Stimulated activated CD8-positive, alpha-beta memory T cell treated with anti-CD3 and anti-CD28 coated beads, Interleukin-7, amount 100 ng/mL, for 48 hours (primary cell): ENCODE data around the gene CASTOR2.
A peak's percentile ranks its signal among the peaks of the same experiment; 100 is the strongest.
"Not testable (repeated sequence)": the region's sequence is repeated elsewhere in the genome, so short reads cannot be mapped to it uniquely, and the experiment has no call there.

Experiments used
- DNase-seq, 2 donors: peaks; one replicate each; pipeline ENCODE4 v3.0.0-alpha.2; 2020; ENCODE audit warnings: low read depth in 1 of 2; ENCODE audit errors: extremely low read depth in 1 of 2

The CASTOR2 gene

GRCh38 chr7:74964511-74965119, at the start of gene CASTOR2:
CASTOR2 (plus strand) TSS chr7:74964705; CDS start chr7:74964986, 281 bp downstream.
- peak; percentile 35 to 50 for DNase-seq

- not testable (repeated sequence) for DNase-seq
Observed at GRCh38 chr7:74922321-74922890, 42.1 kb upstream of the CASTOR2 start.

DNA sequence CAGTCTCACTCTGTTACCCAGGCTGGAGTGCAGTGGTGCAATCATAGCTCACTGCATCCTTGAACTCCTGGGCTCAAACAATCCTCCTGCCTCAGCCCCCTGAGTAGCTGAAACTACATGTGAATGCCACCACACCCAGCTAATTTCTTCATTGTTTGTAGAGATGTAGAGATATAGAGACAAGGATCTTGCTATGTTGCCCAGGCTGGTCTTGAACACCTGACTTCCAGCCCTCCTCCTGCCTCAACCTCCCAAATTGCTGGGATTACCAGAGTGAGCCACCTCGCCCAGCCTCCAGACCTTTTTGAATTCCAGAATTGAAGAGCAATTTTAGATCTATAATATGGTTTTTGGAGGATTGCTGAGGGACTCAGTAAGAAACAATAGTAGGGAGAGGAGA, 40.9 kb upstream of the CASTOR2 start:
- DNase-seq, result not testable (repeated sequence)

DNA sequence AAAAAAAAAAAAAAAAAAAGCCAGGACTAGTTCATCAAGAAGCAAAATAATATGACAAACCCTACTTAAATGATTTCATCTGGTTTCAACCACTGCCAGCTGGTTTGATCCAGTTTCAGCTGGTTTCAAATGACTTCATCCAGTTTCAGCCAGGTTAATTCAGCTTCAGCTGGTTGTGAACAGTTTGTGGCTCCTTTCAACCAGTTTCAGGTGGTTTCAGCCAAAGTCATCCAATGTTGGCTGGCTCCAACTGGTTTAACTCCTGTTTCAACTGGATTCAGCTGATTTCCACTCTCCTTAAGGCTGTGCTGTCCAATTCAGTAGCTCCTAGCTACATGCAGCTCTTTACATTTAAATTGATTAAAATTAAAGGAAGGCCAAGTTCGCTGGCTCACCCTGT, 37.5 kb upstream of the CASTOR2 start:
- not testable (repeated sequence) for DNase-seq

DNA sequence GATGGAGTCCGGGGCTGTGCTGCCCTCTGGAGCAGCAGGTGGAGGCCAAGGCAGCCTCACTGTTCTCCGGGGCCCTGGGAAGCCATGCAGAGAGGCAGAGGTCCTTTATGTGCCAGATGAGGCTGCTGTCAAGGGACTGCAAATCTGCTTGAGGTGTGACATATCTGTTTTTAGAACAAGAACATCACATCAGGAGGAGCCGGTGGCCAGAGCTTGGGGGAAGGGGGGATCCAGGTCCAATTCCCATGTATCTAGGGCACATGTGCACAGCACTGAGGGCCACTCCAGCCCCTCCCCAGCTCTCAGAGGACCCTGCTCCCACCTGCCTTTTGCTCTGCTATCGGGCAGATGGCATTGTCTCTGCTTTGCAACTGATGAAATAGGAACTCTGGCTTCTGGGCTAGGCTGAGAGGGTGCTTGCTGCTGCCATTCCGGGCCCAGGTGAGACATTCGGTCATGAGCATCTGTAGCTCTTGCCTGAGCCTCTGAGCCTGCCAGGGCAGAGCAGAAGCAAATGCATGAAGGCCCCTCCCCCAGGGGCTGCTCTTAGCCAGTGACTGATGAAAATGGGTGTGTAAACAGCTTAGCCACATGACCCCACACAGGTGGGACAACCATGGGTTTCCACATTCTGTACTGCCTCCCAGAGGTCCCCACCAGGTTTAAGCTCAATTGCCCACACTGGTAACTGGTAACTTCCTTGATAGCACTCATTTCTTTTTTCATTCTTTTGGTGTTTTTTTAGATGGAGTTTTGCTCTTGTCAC, 32.8 kb upstream of the CASTOR2 start:
- not testable (repeated sequence) for DNase-seq

DNA sequence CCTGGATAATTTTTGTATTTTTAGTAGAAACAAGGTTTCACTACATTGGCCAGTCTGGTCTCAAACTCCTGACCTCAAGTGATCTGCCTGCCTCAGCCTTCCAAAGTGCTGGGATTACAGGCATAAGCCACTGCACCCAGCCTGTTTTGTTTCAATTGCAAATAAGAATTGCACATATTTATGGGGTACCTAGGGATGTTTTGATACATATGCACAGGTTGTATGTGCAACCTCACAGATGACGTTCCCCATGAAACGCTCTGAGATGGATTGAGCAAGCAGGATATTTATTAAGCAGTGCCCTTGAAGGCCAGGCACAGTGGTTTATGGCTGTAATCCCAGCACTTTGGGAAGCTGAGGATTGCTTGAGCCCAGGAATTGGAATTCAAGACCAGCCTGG, 25.1 kb upstream of the CASTOR2 start:
- not testable (repeated sequence) for DNase-seq

DNA sequence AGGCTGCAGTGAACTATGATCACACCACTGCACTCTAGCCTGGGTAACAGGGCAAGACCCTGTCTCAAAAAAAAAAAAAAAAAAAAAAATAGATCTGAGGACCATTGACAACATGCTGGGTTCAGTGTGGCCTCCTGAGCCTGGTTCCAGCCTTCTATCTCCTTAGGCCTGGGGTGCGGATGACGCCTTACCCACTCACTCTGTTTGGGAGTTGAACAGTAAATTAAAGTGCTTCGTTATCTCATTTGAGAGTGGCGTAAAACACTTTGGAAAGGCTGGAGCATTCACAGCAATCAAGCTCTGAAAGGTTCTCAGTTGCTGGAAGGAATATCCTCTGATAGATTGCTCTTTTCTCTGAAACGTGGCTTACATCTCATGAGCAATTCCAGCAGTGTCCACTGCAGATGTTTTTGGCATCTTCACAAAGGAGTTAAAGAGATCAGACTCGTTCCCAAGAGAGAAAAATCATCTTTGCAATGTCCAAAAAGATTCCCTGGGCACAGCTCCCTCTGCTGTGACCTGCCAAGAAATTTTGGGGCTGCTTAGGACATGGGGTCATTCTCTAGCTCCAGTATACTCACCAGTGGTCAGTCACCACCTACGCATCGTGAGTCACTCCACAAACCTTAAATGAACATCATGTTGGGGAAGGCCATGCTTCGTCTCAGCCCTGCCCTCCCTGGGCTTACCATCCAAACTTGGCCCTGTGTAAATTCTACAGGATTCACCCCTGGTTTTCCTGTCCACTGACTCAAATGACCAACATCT, 23.0 kb upstream of the CASTOR2 start:
- not testable (repeated sequence) for DNase-seq

DNA sequence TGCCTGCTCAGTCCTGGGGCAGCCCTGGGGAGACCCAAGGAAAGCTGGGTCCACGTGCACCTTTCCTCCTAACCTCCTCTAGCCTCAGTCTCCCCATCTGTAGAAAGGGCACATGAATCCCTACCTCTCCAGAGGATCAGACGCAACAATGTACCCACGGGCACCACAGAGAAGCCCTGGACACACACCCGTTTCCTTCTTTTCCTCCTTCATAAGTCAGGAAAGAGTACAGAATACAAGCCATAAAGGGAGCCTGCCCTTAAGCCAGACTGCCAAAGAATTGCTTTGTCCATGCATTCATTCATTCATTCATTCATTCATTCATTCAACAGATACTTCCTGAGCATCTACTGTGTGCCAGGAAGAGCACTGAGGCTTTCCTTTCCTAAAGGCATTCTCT, 20.6 kb upstream of the CASTOR2 start:
- not testable (repeated sequence) for DNase-seq

- DNase-seq, result not testable (repeated sequence)
Observed at GRCh38 chr7:74947741-74948140, 16.8 kb upstream of the CASTOR2 start.

DNA sequence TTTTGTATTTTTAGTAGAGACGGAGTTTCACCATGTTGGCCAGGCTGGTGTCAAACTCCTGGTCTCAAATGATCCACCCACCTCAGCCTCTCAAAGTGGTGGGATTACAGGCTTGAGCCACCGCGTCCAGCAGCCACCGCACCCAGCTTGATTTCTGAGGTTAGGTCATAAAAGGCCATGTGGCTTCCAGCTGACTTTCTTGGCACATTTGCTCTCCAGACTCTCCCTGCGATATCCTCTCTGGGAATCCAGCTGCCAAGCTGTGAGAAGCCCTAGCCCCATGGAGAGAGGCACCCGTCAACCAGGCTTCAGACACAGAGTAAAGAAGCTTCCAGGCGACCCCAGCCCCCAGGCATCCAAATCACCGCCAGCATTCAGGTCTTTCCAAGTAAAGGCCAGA, 10.7 kb upstream of the CASTOR2 start:
- DNase-seq, result not testable (repeated sequence)

- not testable (repeated sequence) for DNase-seq
Observed at GRCh38 chr7:74958328-74958727, 6.2 kb upstream of the CASTOR2 start.

DNA sequence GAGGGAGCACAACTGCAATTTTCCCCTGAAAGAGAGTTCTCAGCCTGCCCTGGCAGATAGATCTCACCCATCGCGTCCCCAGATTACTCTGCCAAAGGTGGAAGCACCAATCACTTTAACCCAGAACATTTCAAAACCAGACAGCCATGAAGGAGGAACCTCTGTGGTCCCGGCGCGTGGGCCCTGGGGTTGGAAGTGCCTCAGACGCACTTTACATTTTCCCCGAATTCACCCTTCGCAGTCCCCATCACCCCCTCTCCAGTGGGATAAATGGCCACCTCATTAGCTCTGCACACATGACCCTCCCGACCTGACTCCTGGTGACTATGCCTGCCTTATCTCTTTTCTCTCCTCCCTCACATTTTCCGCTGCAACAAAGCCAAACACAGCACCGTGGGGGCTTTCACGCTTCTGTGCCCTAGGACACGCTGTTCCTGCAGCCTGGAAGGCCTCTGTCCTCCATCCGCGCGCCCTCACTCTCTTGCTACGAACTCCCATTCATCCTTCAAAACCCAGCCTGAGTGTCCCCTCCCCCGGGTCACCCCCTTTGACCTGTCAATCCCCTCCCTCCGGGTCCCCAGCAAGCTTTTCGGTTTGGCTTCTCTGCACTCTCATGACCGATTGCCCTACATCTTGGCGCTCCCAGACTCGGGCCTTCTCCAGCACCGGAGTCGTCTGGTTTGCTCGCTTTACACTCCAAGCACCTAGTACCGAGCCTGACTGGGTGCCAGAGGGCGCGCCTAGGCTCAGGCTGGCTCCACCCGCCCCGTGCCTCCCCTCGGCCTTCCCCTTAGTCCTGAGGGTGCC, 598 bp upstream of the CASTOR2 start:
- DNase-seq, result not testable (repeated sequence)

- not testable (repeated sequence) for DNase-seq
Observed at GRCh38 chr7:74966208-74966854, 1.8 kb downstream of the CASTOR2 start.

GRCh38 chr7:74966909-74967308, 2.4 kb downstream of the CASTOR2 start:
- not testable (repeated sequence) for DNase-seq

DNA sequence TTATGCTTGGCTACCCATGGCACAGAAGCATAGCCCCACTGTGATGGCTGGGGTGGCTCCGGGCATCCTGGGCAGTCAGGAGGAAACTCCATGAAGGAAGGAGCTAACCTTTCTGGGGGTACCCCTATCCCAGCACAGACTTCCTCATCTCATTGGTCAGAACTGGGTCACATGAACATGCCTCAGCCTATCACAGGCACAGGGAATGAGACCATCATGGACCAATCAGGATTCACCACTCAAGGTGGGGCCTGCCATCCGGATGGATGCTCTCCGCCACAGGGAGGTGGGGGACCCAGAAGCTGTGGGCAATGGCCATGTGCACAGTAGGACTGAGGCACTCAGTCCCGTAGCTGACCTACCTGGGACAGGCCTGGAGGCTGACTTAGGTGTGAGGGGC, 6.9 kb downstream of the CASTOR2 start:
- not testable (repeated sequence) for DNase-seq

- not testable (repeated sequence) for DNase-seq
Observed at GRCh38 chr7:74972377-74972776, 7.9 kb downstream of the CASTOR2 start.

DNA sequence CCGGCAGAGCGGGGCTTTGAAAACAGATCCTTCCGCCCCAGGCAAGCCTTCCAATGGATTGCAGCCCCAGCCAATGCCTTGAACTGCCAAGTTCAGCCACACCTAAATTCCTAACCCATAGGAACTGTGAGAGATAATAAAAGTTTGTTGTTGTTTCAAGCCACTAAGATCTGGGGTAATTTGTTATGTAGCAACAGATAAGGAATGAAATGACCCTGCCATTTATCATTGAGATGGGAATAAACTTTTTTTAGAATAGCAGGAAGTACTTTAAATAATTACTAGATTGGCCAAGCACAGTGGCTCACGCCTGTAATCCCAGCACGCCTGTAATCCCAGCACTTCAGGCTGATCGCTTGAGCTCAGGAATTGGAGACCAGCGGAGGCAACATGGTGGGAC, 11.5 kb downstream of the CASTOR2 start:
- DNase-seq, result not testable (repeated sequence)

DNA sequence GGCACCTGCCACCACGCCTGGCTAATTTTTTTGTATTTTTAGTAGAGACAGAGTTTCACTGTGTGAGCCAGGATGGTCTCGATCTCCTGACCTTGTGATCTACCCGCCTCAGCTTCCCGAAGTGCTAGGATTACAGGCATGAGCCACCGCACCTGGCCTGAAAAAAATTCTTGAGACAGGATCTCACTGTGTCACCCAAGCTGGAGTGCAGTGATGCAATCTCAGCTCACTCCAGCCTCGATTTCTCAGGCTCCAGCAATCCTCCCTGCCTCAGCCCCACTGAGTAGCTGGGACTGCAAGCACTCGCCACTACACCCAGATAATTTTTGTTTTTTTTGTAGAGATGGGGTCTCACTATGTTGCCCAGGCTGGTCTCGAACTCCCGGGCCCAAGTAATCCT, 13.0 kb downstream of the CASTOR2 start:
- DNase-seq, result not testable (repeated sequence)

DNA sequence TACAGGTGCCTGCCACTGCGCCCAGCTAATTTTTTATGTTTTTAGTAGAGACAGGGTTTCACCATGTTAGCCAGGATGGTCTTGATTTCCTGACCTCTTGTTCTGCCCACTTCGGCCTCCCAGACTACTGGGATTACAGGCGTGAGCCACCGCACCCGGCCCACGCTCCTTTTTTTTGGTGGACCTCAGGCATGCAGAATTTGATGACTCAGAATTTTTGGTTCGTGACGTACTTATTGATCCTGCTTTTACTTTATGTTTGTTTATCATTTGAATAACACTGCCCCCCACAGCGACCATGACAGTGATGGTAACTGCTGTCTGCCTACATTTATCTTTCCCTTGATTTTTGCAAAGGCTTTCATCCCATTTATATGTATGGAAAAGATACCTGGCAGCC, 23.9 kb downstream of the CASTOR2 start:
- DNase-seq, result not testable (repeated sequence)

GRCh38 chr7:74993121-74993520, 28.6 kb downstream of the CASTOR2 start:
- DNase-seq, result no peak
